B cell (primary cell): ENCODE data around the gene ATP8B2. TPM values are rescaled to one million over a fixed set of nuclear protein-coding genes. Genes with fewer than 3 reads are reported as not detected.

Experiments used
- ATAC-seq: fragments of 200-7000 bp; cut with Tn5 transposase; one replicate; pipeline ENCODE4 v1.10.0; 2021; ENCODE audit warnings: low read depth, mild to moderate bottlenecking, moderate number of reproducible peaks, moderate library complexity
- CTCF ChIA-PET: fragments of 350-600 bp; sonication (Branson Sonifier 250); formaldehyde crosslinking; loops from one replicate; lab custom pipeline; 2021; ENCODE audit warnings: antibody characterized with exemption, inconsistent platforms; lab: Charles Lee
- POLR2A ChIA-PET: fragments of 350-600 bp; sonication (Branson Sonifier 250); formaldehyde crosslinking; loops from one replicate; lab custom pipeline; 2021; ENCODE audit warnings: antibody characterized with exemption; lab: Charles Lee
- DNase-seq: peaks from one replicate; pipeline ENCODE4 v3.0.0; 2013
- H2AFZ ChIP-seq: 2 replicates; pipeline ENCODE4 v1.6.1; 2012; ENCODE audit warnings: mild to moderate bottlenecking, low read depth, low read length; ENCODE audit not compliant: insufficient read depth, poor library complexity, severe bottlenecking
- H3K27ac ChIP-seq, 2 donors: 1 replicate in 1 of 2; 2 replicates in 1 of 2; pipeline ENCODE4 v1.5.1; 2012 to 2013; ENCODE audit warnings: low read length in 2 of 2, mild to moderate bottlenecking in 2 of 2, moderate library complexity in 1 of 2
- H3K27me3 ChIP-seq, 4 experiments: fragments of 200-600 bp in 1 of 4; sonication (generic) in 1 of 4; replicated peaks in 1 of 4; 1 replicate in 2 of 4; 2 replicates in 2 of 4; pipeline versions ENCODE4 v1.6.1 to v1.7.0; 2013 to 2016; ENCODE audit warnings: low read length in 3 of 4, mild to moderate bottlenecking in 2 of 4, mixed read lengths in 1 of 4, moderate library complexity in 1 of 4; ENCODE audit not compliant: insufficient read depth in 4 of 4, control insufficient read depth in 3 of 4; ENCODE audit errors: control extremely low read depth in 1 of 4
- H3K36me3 ChIP-seq, 2 experiments: replicated peaks in 1 of 2; 1 replicate in 1 of 2; 2 replicates in 1 of 2; pipeline versions ENCODE4 v1.6.1 to v1.7.1; 2013; ENCODE audit warnings: low read length in 1 of 2; ENCODE audit not compliant: insufficient read depth in 2 of 2, control insufficient read depth in 1 of 2; ENCODE audit errors: control extremely low read depth in 1 of 2, extremely low read depth in 1 of 2
- H3K4me1 ChIP-seq, 2 donors: fragments of 200-600 bp in 1 of 2; sonication (generic) in 1 of 2; 1 replicate in 1 of 2; 2 replicates in 1 of 2; pipeline versions ENCODE4 v1.5.1 to v1.6.1; 2013 to 2017; ENCODE audit warnings: low read length in 2 of 2; ENCODE audit not compliant: control insufficient read depth in 2 of 2, insufficient read depth in 2 of 2
- H3K4me2 ChIP-seq: replicated peaks from 2 replicates; pipeline ENCODE3; 2012; ENCODE audit warnings: mild to moderate bottlenecking, low read depth, low read length; ENCODE audit not compliant: poor library complexity, severe bottlenecking
- H3K4me3 ChIP-seq, 5 experiments: fragments of 200-600 bp in 1 of 5; sonication (generic) in 1 of 5; 1 replicate in 3 of 5; 2 replicates in 2 of 5; pipeline versions ENCODE4 v1.5.1 to v1.7.0; 2011 to 2016; ENCODE audit warnings: low read length in 4 of 5, mild to moderate bottlenecking in 4 of 5, low read depth in 2 of 5, control low read depth in 1 of 5, moderate library complexity in 1 of 5; ENCODE audit not compliant: insufficient read depth in 1 of 5; ENCODE audit errors: control extremely low read depth in 1 of 5, extremely low read depth in 1 of 5
- H3K79me2 ChIP-seq: fragments of 200-600 bp; sonication (generic); one replicate; pipeline ENCODE4 v1.6.0; 2016; ENCODE audit warnings: low read length; ENCODE audit not compliant: control insufficient read depth, insufficient read depth
- H3K9ac ChIP-seq: fragments of 200-600 bp; sonication (generic); 2 replicates; pipeline ENCODE4 v1.6.1; 2017; ENCODE audit warnings: mild to moderate bottlenecking, low read length, moderate library complexity
- H3K9me3 ChIP-seq, 3 donors: one replicate each; pipeline versions ENCODE4 v1.6.1 to v1.7.1; 2013; ENCODE audit warnings: low read length in 2 of 3; ENCODE audit not compliant: control insufficient read depth in 2 of 3, insufficient read depth in 1 of 3; ENCODE audit errors: control extremely low read depth in 1 of 3
- H4K20me1 ChIP-seq: 2 replicates; pipeline ENCODE4 v1.6.0; 2012; ENCODE audit warnings: mild to moderate bottlenecking, low read length; ENCODE audit not compliant: insufficient read depth, control insufficient read depth, poor library complexity, severe bottlenecking
- H3K27ac Mint-ChIP-seq: one replicate; pipeline ENCODE4 v1.8.0; 2021; ENCODE audit warnings: mixed read lengths
- H3K27me3 Mint-ChIP-seq: one replicate; pipeline ENCODE4 v1.8.0; 2021; ENCODE audit warnings: mixed read lengths
- H3K4me1 Mint-ChIP-seq: one replicate; pipeline ENCODE4 v1.8.0; 2021; ENCODE audit warnings: mixed read lengths
- H3K4me3 Mint-ChIP-seq: one replicate; pipeline ENCODE4 v1.8.0; 2021; ENCODE audit warnings: mixed read lengths
- H3K9me3 Mint-ChIP-seq: one replicate; pipeline ENCODE4 v1.8.0; 2022; ENCODE audit warnings: mixed read lengths; ENCODE audit not compliant: insufficient read depth
- CTCF ChIP-seq: fragments of 200-600 bp; IDR thresholded peaks from one replicate; pipeline ENCODE4 v1.8.0; 2022; ENCODE audit warnings: antibody characterized with exemption, mild to moderate bottlenecking
- EZH2 ChIP-seq: IDR thresholded peaks from 2 replicates; pipeline ENCODE4 v1.6.1; 2012; ENCODE audit warnings: borderline replicate concordance, low read depth, mild to moderate bottlenecking, moderate library complexity, low read length; ENCODE audit not compliant: insufficient read depth, poor library complexity, severe bottlenecking
- WGBS: methylation state at CpG from one replicate; pipeline ENCODE4 v1.1.5; 2013; ENCODE audit warnings: missing lambda C conversion rate; ENCODE audit not compliant: insufficient coverage; 5-methylcytosine and 5-hydroxymethylcytosine counted together
- intact Hi-C: fragments of 100-400 bp; cut with micrococcal nuclease; formaldehyde crosslinking; loops from one replicate; pipeline ENCODE4 v1.10.0; 2022
- polyA plus RNA-seq: library from polyadenylated mRNA; depleted of rRNA; stranded (reverse); fragments of >200 nt; gene quantifications from 2 replicates; pipeline ENCODE4 v1.2.3, GENCODE V29; 2012
- small RNA-seq: library from RNA; depleted of rRNA; stranded (forward); fragments of <200 nt; gene quantifications from one replicate; pipeline ENCODE3, GENCODE V24; 2012; ENCODE audit warnings: low replicate concordance, low read depth; ENCODE audit not compliant: insufficient read length
- total RNA-seq, 2 donors: library from RNA; stranded (reverse); fragments of 120-200 nt in 1 of 2; gene quantifications; 1 replicate in 1 of 2; 2 replicates in 1 of 2; pipeline versions ENCODE4 v1.2.3 to v1.2.4, GENCODE V29; 2013 to 2022

The ATP8B2 gene
- total and polyA plus RNA-seq, 2 donors (not counting 1 experiment from before 2014, with no cell fraction given), result 31.1 to 50.2 TPM

- H3K4me1 Mint-ChIP-seq, result peaks cover 6% of the 10 kb centered on the region
- POLR2A ChIA-PET, result interaction anchor here (0.6 kb wide), 1 partner anchor 13 kb away, joined by 6 read pairs; no protein-coding TSS in a partner anchor
- 93% methylated on average over 3 of the region's 4 CpGs for WGBS
- Histone ChIP-seq H3K9ac (no peak overlapping the region), H3K27me3 (peaks cover 0 to 4% (median 0%) of the 10 kb centered on the region in 4 experiments), H4K20me1 (no peaks in the 10 kb centered on the region), H3K4me3 (no peak overlapping the region), H3K36me3 (no peaks in the 10 kb centered on the region), H3K9me3 (peaks cover 0 to 7% (median 0%) of the 10 kb centered on the region in 3 donors), H3K4me2 (no peak overlapping the region), H3K79me2 (no peaks in the 10 kb centered on the region), H3K27ac (no peak overlapping the region), H3K4me1 (peaks cover 4 to 11% of the 10 kb centered on the region in 2 donors), H2AFZ (no peak overlapping the region)
- ATAC-seq (no peak), DNase-seq (no peak)
- no peak overlapping the region for H3K4me3 Mint-ChIP-seq
- intact Hi-C loops, result no loop called here
- no peak for TF ChIP-seq EZH2
- no peak for TF ChIP-seq CTCF
- H3K9me3 Mint-ChIP-seq, result no peaks in the 10 kb centered on the region
- H3K27ac Mint-ChIP-seq, result peak overlapping the region; percentile 43
- CTCF ChIA-PET, result no interaction called here
- H3K27me3 Mint-ChIP-seq, result peaks cover 4% of the 10 kb centered on the region
These were observed 73.4 kb downstream of the ATP8B2 start for GRCh38 chr1:154398678-154399077.

- POLR2A ChIA-PET, result interaction anchor here (0.6 kb wide), 1 partner anchor 128 kb away, joined by 11 read pairs; no protein-coding TSS in a partner anchor
- no peaks in the 10 kb centered on the region for H3K9me3 Mint-ChIP-seq
- CTCF ChIA-PET, result interaction anchor here (1.8 kb wide), 1 partner anchor 65 kb away, joined by 4 read pairs; no protein-coding TSS in a partner anchor
- H3K4me1 ChIP-seq, result peaks cover 11 to 25% of the 10 kb centered on the region in 2 donors
- peaks cover 0 to 16% (median 3%) of the 10 kb centered on the region in 4 experiments for H3K27me3 ChIP-seq
- H3K27ac Mint-ChIP-seq, result no peak overlapping the region
- H3K9me3 ChIP-seq, result peaks cover 0 to 3% (median 0%) of the 10 kb centered on the region in 3 donors
- WGBS, result 46% methylated on average over 2 of the region's 4 CpGs
- no peak overlapping the region for H2AFZ ChIP-seq
- H3K9ac ChIP-seq, result no peak overlapping the region
- H4K20me1 ChIP-seq, result no peaks in the 10 kb centered on the region
- no peaks in the 10 kb centered on the region for H3K79me2 ChIP-seq
- TF ChIP-seq EZH2 (no peak), CTCF (no peak)
- intact Hi-C loops, result loop anchor here (10.0 kb wide), 1 partner anchor 76 kb away; the partner anchor contains the start of genes AQP10 and ATP8B2
- H3K4me3 ChIP-seq, result no peak overlapping the region
- no peaks in the 10 kb centered on the region for H3K36me3 ChIP-seq
- ATAC-seq, result no peak
- no peak overlapping the region for H3K4me2 ChIP-seq
- no peak overlapping the region for H3K27ac ChIP-seq
- no peak overlapping the region for H3K4me3 Mint-ChIP-seq
- DNase-seq, result no peak
- peaks cover 16% of the 10 kb centered on the region for H3K4me1 Mint-ChIP-seq
- H3K27me3 Mint-ChIP-seq, result peaks cover 4% of the 10 kb centered on the region
These were observed 75.1 kb downstream of the ATP8B2 start for GRCh38 chr1:154400381-154400801.

Small RNA genes lying within 50 kb of the gene (small RNA-seq; reads per million reads assigned to genes)
- not detected for gene RF00273
- gene RNU6-121P, result not detected
- not detected for gene RNU6-239P
- gene RNU7-57P, result not detected

Other genes with a start within 250 kb of the ATP8B2 start
- gene NUP210L, start 170.5 kb upstream of the ATP8B2 start, total RNA-seq, result 0.15 and 0.20 TPM in 2 replicates
- gene NUP210L, start 170.5 kb upstream of the ATP8B2 start, polyA plus RNA-seq, result 0.04 TPM in 1 of 2 replicates, not detected in the other
- 300 TPM in 2 replicates for gene TPM3, start 133.4 kb upstream of the ATP8B2 start, total RNA-seq
- gene TPM3, start 133.4 kb upstream of the ATP8B2 start, polyA plus RNA-seq, result 186 and 301 TPM in 2 replicates
- gene CFAP141, start 119.2 kb upstream of the ATP8B2 start, total RNA-seq, result not detected in 2 replicates
- not detected in 2 replicates for gene CFAP141, start 119.2 kb upstream of the ATP8B2 start, polyA plus RNA-seq
- gene UBAP2L, start 104.6 kb upstream of the ATP8B2 start, total RNA-seq, result 218 and 219 TPM in 2 replicates
- 147 and 251 TPM in 2 replicates for gene UBAP2L, start 104.6 kb upstream of the ATP8B2 start, polyA plus RNA-seq
- gene HAX1, start 52.9 kb upstream of the ATP8B2 start, total RNA-seq, result 74.2 and 85.7 TPM in 2 replicates
- 80.9 and 88.8 TPM in 2 replicates for gene HAX1, start 52.9 kb upstream of the ATP8B2 start, polyA plus RNA-seq
- not detected in 2 replicates for gene AQP10, start 4.4 kb upstream of the ATP8B2 start, total RNA-seq
- 0.06 TPM in 1 of 2 replicates, not detected in the other for gene AQP10, start 4.4 kb upstream of the ATP8B2 start, polyA plus RNA-seq
- 5.3 TPM in 2 replicates for gene IL6R, start 79.8 kb downstream of the ATP8B2 start, total RNA-seq
- gene IL6R, start 79.8 kb downstream of the ATP8B2 start, polyA plus RNA-seq, result 2.7 and 3.5 TPM in 2 replicates
- not detected in 2 replicates for gene TDRD10, start 176.7 kb downstream of the ATP8B2 start, total RNA-seq
- gene TDRD10, start 176.7 kb downstream of the ATP8B2 start, polyA plus RNA-seq, result 0.06 and 0.09 TPM in 2 replicates
- 0.07 TPM in 1 of 2 replicates, not detected in the other for gene SHE, start 176.9 kb downstream of the ATP8B2 start, total RNA-seq
- 0.01 and 0.03 TPM in 2 replicates for gene SHE, start 176.9 kb downstream of the ATP8B2 start, polyA plus RNA-seq
- gene UBE2Q1, start 233.1 kb downstream of the ATP8B2 start, total RNA-seq, result 97.9 and 108 TPM in 2 replicates
- gene UBE2Q1, start 233.1 kb downstream of the ATP8B2 start, polyA plus RNA-seq, result 14.3 and 15.0 TPM in 2 replicates
- 0.24 TPM in 1 of 2 replicates, not detected in the other for gene CHRNB2, start 242.3 kb downstream of the ATP8B2 start, total RNA-seq
- gene CHRNB2, start 242.3 kb downstream of the ATP8B2 start, polyA plus RNA-seq, result 0.03 and 0.12 TPM in 2 replicates